Measurements from ENCODE around the gene BAD. TPM values are rescaled to one million over a fixed set of nuclear protein-coding genes. Genes with fewer than 3 reads are reported as not detected.

Gene BAD
- polyA plus RNA-seq, 1 donor: 39.6 TPM

DNA sequence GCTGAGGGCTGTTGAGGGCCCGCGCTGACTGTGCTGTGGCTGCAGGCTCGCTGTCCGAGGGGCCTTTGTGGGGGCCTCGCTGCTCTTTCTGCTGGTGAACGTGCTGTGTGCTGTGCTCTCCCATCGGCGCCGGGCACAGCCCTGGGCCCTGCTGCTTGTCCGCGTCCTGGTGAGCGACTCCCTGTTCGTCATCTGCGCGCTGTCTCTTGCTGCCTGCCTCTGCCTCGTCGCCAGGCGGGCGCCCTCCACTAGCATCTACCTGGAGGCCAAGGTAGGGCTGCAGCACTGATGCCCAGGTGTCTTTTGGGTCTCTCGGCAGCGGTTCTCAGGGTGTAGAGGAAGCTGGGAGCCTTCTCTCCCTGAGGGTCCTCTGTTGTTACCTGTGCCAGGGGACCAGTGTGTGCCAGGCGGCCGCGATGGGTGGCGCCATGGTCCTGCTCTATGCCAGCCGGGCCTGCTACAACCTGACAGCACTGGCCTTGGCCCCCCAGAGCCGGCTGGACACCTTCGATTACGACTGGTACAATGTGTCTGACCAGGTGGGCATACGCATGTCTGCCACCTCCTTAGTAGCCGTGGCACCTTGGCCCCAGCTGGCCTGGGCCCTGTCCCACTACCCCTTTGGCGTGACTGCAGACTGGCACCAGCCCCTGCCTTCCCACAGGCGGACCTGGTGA is 3.3 kb upstream of the BAD start:
- H3K27ac ChIP-seq (ENCODE audit: low read length): no peak overlapping the region
- H3K36me3 ChIP-seq (ENCODE audit: control insufficient read depth, insufficient read depth, low read length): peaks cover 2% of the 10 kb centered on the region
- no peaks in the 10 kb centered on the region for H3K9me3 ChIP-seq (ENCODE audit: control insufficient read depth, low read depth, low read length)
- no peak overlapping the region for H3K4me3 ChIP-seq (ENCODE audit: low read length)
- peaks cover 20% of the 10 kb centered on the region for H3K4me1 ChIP-seq (ENCODE audit: control insufficient read depth, insufficient read depth, low read length)
- peaks cover 32% of the 10 kb centered on the region for H3K27me3 ChIP-seq (ENCODE audit: control insufficient read depth, insufficient read depth, low read length)
- no peak for DNase-seq
- WGBS (ENCODE audit: insufficient coverage, low lambda C conversion rate): no CpG with 5 or more reads among the region's 33 CpGs

DNA sequence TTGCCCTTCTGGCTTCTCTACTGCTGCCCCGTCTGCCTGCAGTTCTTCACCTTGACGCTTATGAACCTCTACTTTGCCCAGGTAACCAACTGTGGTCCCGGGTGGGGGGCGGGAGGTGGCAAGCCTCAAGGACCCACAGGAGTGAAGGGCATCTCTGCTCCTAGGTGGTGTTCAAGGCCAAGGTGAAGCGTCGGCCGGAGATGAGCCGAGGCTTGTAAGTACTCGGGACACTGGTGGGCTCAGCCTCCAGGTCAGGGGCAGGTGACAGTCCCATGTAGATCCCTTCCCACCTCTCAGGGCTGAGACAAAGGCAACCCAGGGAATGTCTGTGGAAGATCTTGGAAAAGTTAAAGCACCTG is 2.3 kb upstream of the BAD start:
- DNase-seq: no peak
- Histone ChIP-seq H3K27me3 (ENCODE audit: control insufficient read depth, insufficient read depth, low read length) (peaks cover 22% of the 10 kb centered on the region), H3K27ac (ENCODE audit: low read length) (no peak overlapping the region), H3K9me3 (ENCODE audit: control insufficient read depth, low read depth, low read length) (no peaks in the 10 kb centered on the region), H3K4me1 (ENCODE audit: control insufficient read depth, insufficient read depth, low read length) (peaks cover 17% of the 10 kb centered on the region), H3K36me3 (ENCODE audit: control insufficient read depth, insufficient read depth, low read length) (peaks cover 7% of the 10 kb centered on the region), H3K4me3 (ENCODE audit: low read length) (no peak overlapping the region)
- no CpG with 5 or more reads among the region's 9 CpGs for WGBS (ENCODE audit: insufficient coverage, low lambda C conversion rate)

DNA sequence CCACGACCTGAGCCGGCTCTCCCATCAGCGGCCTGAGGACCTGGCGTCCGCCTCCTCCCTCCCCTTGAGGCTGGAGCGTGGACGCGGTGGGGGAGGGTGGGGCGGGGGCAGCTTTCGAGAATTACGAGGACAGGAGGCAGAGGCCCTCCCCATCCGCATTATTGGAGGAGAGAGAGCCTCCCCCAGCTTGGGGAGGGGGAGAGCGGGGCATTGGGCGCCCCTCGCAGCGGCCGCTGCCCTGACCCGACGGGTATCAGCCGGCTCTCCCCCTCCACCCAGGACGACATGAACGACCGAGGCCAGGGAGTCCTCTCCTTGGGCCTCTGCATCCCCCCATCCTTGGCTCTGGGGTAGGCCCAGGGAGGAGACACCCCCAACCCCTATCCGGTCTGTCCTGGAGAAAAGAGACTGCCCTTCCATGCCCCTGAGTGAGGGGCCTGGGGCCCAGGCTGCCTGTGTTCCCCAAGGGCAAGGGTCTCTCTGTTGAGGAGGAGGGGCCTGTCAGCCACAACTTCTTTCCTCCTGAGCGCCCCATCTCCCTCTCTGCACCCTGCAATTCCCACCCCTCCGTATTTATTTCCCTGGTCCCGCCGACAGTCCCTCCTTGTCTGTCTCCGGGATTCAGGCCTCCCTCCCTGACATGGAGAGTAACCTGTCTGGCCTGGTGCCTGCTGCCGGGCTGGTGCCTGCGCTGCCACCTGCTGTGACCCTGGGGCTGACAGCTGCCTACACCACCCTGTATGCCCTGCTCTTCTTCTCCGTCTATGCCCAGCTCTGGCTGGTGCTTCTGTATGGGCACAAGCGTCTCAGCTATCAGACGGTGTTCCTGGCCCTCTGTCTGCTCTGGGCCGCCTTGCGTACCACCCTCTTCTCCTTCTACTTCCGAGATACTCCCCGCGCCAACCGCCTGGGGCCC is 1.7 kb upstream of the BAD start:
- WGBS (ENCODE audit: insufficient coverage, low lambda C conversion rate): no CpG with 5 or more reads among the region's 40 CpGs
- DNase-seq: no peak
- peaks cover 7% of the 10 kb centered on the region for H3K36me3 ChIP-seq (ENCODE audit: control insufficient read depth, insufficient read depth, low read length)

DNA sequence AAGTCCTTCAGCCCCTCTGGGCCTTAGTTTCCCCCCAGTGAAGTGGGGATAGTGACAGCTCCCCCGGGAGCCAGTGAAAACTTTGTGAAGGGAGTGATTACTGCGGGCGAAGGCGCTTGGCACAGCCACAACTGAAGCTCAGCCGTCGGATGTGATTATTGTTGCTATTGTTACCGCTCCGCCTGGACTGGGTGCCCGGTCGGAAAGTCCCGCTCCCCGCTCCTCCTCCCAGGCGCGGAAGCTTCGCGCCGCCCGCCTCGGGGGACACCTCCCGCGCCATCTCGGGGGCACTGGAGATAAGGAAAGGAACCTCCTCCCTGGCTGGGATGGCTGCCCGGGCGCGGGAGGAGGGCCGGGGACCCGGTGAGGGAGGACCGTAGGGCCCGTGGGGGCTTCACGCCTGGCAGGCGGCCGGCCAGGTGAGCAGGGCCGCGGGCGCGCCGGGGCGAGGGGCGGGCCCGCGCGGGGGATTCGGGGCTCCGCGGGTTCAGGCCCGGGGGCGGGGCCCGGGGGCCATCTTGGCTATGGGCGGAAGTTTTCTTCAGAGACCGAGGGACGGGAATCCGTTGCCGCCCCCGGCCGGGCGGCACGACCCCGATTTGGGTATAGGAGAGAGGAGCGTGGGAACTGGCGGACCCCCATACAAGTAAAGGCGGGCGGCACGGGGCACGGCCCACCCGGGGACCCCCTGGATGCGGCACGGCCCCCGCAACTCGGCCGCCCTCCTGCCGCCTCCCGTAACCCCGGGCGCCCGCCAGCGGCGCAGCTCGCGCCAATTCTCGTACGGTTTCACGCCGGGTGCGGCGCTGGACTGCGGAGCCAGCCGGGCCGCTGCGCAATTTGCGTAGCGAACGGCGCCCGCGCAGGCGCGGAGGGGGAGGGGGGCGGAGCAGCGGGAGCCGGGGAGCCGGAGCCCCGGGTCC is 758 bp upstream of the BAD start, which contains the start of gene GPR137:
GPR137 (plus strand) TSS at position 887 of the 923 bp plus-strand sequence. CDS start 677 bp downstream, outside the sequence.
- peak within 1 kb of the TSS; percentile 76 for H3K4me3 ChIP-seq (ENCODE audit: low read length)
- peaks cover 17% of the 10 kb centered on the region for H3K4me1 ChIP-seq (ENCODE audit: control insufficient read depth, insufficient read depth, low read length)
- no CpG with 5 or more reads among the region's 102 CpGs for WGBS (ENCODE audit: insufficient coverage, low lambda C conversion rate)
- H3K27ac ChIP-seq (ENCODE audit: low read length): peak within 1 kb of the TSS; percentile 94
- peaks cover 7% of the 10 kb centered on the region for H3K36me3 ChIP-seq (ENCODE audit: control insufficient read depth, insufficient read depth, low read length)
- H3K27me3 ChIP-seq (ENCODE audit: control insufficient read depth, insufficient read depth, low read length): peaks cover 9% of the 10 kb centered on the region
- H3K9me3 ChIP-seq (ENCODE audit: control insufficient read depth, low read depth, low read length): no peaks in the 10 kb centered on the region
- DNase-seq: peak; percentile 79 to 94

More for the DNA sequence above, 1.7 kb upstream of the BAD start:
- Histone ChIP-seq H3K9me3 (ENCODE audit: control insufficient read depth, low read depth, low read length) (no peaks in the 10 kb centered on the region), H3K27ac (ENCODE audit: low read length) (no peak overlapping the region), H3K4me3 (ENCODE audit: low read length) (peak overlapping the region; percentile 65), H3K27me3 (ENCODE audit: control insufficient read depth, insufficient read depth, low read length) (peaks cover 18% of the 10 kb centered on the region), H3K4me1 (ENCODE audit: control insufficient read depth, insufficient read depth, low read length) (peaks cover 17% of the 10 kb centered on the region)

DNA sequence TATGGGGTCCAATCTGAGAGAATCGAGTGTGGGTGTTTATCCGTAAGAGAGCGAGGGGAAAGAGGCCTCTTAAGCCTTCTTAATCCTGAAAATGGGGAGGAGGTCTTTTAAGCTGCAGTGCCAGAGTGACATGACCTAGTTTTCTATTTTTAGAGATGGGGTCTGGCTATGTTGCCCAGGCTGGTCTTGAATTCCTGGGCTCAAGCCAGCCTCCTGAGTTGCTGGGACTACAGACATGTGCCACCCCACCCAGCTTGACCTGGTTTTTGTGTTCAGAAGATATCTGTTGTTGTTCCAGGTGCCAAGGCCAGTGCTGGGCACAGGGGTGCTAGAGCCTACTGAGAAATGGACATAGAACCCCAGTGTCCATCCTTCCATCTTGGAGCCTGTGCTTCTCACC is 1.4 kb downstream of the BAD start:
- Histone ChIP-seq H3K27ac (ENCODE audit: low read length) (no peak overlapping the region), H3K4me1 (ENCODE audit: control insufficient read depth, insufficient read depth, low read length) (peaks cover 17% of the 10 kb centered on the region), H3K4me3 (ENCODE audit: low read length) (no peak overlapping the region)

DNA sequence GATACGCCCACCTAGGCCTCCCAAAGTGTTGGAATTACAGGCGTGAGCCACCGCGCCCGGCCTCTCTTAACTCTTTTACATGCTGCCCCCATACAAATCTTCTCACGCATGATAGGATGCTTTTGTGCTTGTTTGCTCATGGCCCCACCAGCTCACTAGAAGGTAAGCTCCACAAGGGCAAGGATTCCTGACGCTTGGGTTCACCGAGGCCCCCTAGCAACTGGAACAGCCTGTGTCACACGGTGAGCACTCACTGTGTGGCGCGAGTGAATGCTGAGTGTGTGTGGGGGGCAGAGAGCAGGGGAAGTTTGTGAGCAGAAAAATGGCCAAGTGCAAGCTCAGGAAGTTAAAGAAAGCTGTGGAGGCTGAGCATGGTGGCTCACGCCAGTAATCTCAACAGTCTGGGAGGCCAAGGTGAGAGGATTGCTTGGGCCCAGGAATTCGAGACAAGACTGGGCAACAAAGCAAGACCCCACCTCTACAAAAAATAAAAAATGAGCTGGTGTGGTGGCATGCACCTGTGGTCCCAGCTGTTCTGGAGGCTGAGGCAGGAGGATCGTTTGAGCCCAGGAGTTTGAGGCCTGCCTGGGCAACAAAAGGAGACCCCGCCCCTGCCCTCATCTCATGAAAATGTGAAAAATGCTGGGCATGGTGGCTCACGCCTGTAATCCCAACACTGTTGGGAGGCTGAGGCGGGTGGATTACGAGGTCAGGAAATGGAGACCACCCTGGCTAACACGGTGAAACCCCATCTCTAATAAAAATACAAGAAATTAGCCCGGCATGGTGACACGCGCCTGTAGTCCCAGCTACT is 2.3 kb downstream of the BAD start:
- peaks cover 17% of the 10 kb centered on the region for H3K4me1 ChIP-seq (ENCODE audit: control insufficient read depth, insufficient read depth, low read length)
- no peak overlapping the region for H3K4me3 ChIP-seq (ENCODE audit: low read length)
- peaks cover 21% of the 10 kb centered on the region for H3K36me3 ChIP-seq (ENCODE audit: control insufficient read depth, insufficient read depth, low read length)
- H3K9me3 ChIP-seq (ENCODE audit: control insufficient read depth, low read depth, low read length): no peaks in the 10 kb centered on the region
- WGBS (ENCODE audit: insufficient coverage, low lambda C conversion rate): 100% methylated on average over 2 of the region's 22 CpGs
- H3K27me3 ChIP-seq (ENCODE audit: control insufficient read depth, insufficient read depth, low read length): no peaks in the 10 kb centered on the region
- DNase-seq: no peak
- H3K27ac ChIP-seq (ENCODE audit: low read length): no peak overlapping the region

More for the DNA sequence above, 1.4 kb downstream of the BAD start:
- no CpG with 5 or more reads among the region's 3 CpGs for WGBS (ENCODE audit: insufficient coverage, low lambda C conversion rate)
- H3K9me3 ChIP-seq (ENCODE audit: control insufficient read depth, low read depth, low read length): no peaks in the 10 kb centered on the region
- peaks cover 16% of the 10 kb centered on the region for H3K36me3 ChIP-seq (ENCODE audit: control insufficient read depth, insufficient read depth, low read length)
- no peaks in the 10 kb centered on the region for H3K27me3 ChIP-seq (ENCODE audit: control insufficient read depth, insufficient read depth, low read length)
- no peak for DNase-seq

DNA sequence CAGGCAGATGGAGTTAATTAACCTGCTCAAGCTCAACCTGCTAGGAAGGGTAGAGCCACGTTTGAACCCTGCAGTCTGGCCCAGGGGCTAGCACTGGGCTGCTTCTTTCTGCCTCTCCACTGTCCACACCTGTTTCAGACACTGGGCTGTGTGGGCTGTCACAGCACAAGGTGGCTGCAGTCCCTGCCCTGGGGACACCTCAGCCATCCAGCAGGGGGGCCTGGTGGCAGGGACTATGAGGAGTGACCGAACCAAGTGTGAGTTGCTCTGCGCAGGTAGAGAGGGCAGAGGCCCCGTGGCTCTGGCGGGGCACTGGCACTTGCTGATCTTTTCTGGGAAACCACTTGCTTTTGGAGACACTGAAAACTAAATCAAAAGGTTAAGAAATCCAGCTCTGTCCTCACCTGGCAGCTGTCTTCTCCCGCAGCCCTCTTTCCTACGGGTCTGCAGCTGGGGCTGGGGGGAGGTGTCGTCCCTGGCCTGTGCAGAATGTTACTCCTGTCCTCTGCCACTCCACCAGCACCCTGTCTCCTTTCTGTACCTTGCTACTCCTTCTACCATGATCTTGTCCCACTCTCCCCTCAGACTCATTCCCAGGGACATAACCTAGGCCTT is 5.8 kb downstream of the BAD start:
- Histone ChIP-seq H3K4me3 (ENCODE audit: low read length) (no peak overlapping the region), H3K27ac (ENCODE audit: low read length) (no peak overlapping the region), H3K36me3 (ENCODE audit: control insufficient read depth, insufficient read depth, low read length) (peaks cover 38% of the 10 kb centered on the region), H3K9me3 (ENCODE audit: control insufficient read depth, low read depth, low read length) (no peaks in the 10 kb centered on the region), H3K4me1 (ENCODE audit: control insufficient read depth, insufficient read depth, low read length) (peaks cover 8% of the 10 kb centered on the region), H3K27me3 (ENCODE audit: control insufficient read depth, insufficient read depth, low read length) (no peaks in the 10 kb centered on the region)
- DNase-seq: no peak
- WGBS (ENCODE audit: insufficient coverage, low lambda C conversion rate): no CpG with 5 or more reads among the region's 8 CpGs

DNA sequence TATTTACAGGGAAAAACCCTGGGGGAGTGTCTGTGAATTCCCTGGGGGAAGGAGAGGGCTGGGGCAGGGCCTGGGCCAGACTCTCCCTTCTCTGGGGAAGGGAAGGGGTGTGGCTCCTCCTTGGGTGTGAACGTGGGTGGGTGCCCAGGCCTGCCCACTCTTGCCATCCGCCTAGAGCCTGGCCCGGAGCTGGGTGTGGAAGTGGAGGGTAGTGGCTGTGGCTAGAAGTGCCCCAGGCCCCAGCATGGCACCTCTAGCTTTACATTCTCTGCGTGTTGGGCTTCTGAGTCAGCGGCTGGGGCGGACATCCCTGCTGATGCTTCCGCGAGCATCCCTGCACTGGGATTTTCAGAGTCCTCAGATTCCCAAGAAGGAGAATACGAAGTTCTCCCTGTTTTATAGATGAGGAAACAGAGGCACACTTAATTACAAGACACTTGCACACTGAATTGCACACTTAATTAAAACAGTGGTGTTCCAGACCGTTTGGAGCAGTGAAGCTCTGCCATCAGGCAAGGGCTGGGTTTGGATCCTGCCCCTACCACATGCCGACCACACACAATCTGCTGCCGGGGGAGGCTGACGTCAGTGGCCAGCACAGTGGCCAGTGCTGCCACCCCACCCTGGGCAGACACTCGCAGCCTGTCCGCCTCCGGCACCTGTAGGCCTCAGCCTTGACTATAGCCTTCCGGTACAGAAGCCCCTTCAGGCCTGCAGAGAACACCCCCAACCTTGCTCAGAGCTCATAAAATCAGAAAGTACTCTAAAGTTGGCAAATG is 7.6 kb downstream of the BAD start:
- Histone ChIP-seq H3K4me3 (ENCODE audit: low read length) (no peak overlapping the region), H3K4me1 (ENCODE audit: control insufficient read depth, insufficient read depth, low read length) (peaks cover 19% of the 10 kb centered on the region), H3K27ac (ENCODE audit: low read length) (no peak overlapping the region), H3K9me3 (ENCODE audit: control insufficient read depth, low read depth, low read length) (no peaks in the 10 kb centered on the region), H3K36me3 (ENCODE audit: control insufficient read depth, insufficient read depth, low read length) (peaks cover 32% of the 10 kb centered on the region), H3K27me3 (ENCODE audit: control insufficient read depth, insufficient read depth, low read length) (no peaks in the 10 kb centered on the region)
- DNase-seq: no peak
- WGBS (ENCODE audit: insufficient coverage, low lambda C conversion rate): no CpG with 5 or more reads among the region's 17 CpGs

DNA sequence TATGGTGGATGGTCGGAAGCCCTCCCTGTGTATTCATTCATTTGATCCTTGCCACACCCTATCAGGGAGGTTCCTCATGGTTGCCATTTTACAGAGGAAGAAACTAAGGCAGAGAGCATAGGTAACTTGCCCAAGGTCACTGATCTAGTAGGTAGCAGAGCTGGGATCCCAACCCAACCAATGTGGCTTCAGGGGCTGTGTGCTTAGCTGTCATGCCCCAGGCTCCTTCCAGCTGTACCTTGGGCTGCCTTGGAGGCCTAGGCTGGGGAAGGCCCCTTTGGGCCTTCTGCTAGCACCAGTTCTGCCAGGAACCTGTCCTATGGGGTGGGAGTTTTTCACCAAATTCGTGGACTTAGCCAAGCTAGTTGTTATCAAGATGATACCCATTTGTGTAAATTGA is 8.6 kb downstream of the BAD start:
- Histone ChIP-seq H3K27ac (ENCODE audit: low read length) (no peak overlapping the region), H3K27me3 (ENCODE audit: control insufficient read depth, insufficient read depth, low read length) (no peaks in the 10 kb centered on the region), H3K4me3 (ENCODE audit: low read length) (no peak overlapping the region), H3K9me3 (ENCODE audit: control insufficient read depth, low read depth, low read length) (no peaks in the 10 kb centered on the region), H3K36me3 (ENCODE audit: control insufficient read depth, insufficient read depth, low read length) (peaks cover 31% of the 10 kb centered on the region), H3K4me1 (ENCODE audit: control insufficient read depth, insufficient read depth, low read length) (peaks cover 21% of the 10 kb centered on the region)
- no CpG with 5 or more reads among the region's 2 CpGs for WGBS (ENCODE audit: insufficient coverage, low lambda C conversion rate)
- no peak for DNase-seq
